Subcutaneous abdominal adipose tissue (tissue), 5 donors: ENCODE results near the gene CYP24A1.

Experiments
- H3K27ac ChIP-seq: one replicate; pipeline ENCODE4 v1.7.0; 2013; ENCODE audit warnings: low read depth, mild to moderate bottlenecking, inconsistent platforms, low read length, moderate library complexity
- H3K27me3 ChIP-seq, 5 donors: one replicate each; pipeline ENCODE4 v1.7.0; 2013; ENCODE audit warnings: low read length in 5 of 5, inconsistent platforms in 1 of 5; ENCODE audit not compliant: control insufficient read depth in 5 of 5, insufficient read depth in 4 of 5
- H3K36me3 ChIP-seq, 5 donors: one replicate each; pipeline ENCODE4 v1.7.0; 2013; ENCODE audit warnings: low read length in 5 of 5; ENCODE audit not compliant: control insufficient read depth in 5 of 5, insufficient read depth in 5 of 5
- H3K4me1 ChIP-seq, 5 donors: one replicate each; pipeline ENCODE4 v1.7.0; 2013; ENCODE audit warnings: low read length in 5 of 5, mild to moderate bottlenecking in 3 of 5, moderate library complexity in 1 of 5; ENCODE audit not compliant: control insufficient read depth in 5 of 5, insufficient read depth in 5 of 5
- H3K4me3 ChIP-seq, 5 donors: one replicate each; pipeline ENCODE4 v1.7.0; 2013; ENCODE audit warnings: low read length in 5 of 5, low read depth in 1 of 5
- H3K9ac ChIP-seq, 5 donors: one replicate each; pipeline ENCODE4 v1.7.0; 2013; ENCODE audit warnings: low read length in 5 of 5, mild to moderate bottlenecking in 4 of 5, moderate library complexity in 3 of 5
- H3K9me3 ChIP-seq, 5 donors: one replicate each; pipeline ENCODE4 v1.7.0; 2013; ENCODE audit warnings: low read length in 5 of 5; ENCODE audit not compliant: control insufficient read depth in 5 of 5
- donor health status: healthy.
- donor health status: healthy.
- donor health status: healthy.
- donor health status: healthy.
- donor health status: healthy.

CYP24A1 gene

GRCh38 chr20:54214566-54214965 is 40.8 kb upstream of the CYP24A1 start:
- no peak overlapping the region for H3K27ac ChIP-seq
- peaks cover 0 to 17% (median 10%) of the 10 kb centered on the region in 5 donors for H3K4me1 ChIP-seq
- no peaks in the 10 kb centered on the region for H3K9me3 ChIP-seq
- no peak overlapping the region for H3K9ac ChIP-seq
- no peaks in the 10 kb centered on the region for H3K27me3 ChIP-seq
- H3K36me3 ChIP-seq: peaks cover 5 to 24% (median 14%) of the 10 kb centered on the region in 5 donors
- H3K4me3 ChIP-seq: no peak overlapping the region

- no peak overlapping the region for H3K27ac ChIP-seq
- H3K9ac ChIP-seq: no peak overlapping the region
- H3K27me3 ChIP-seq: no peaks in the 10 kb centered on the region
- H3K36me3 ChIP-seq: peaks cover 5 to 24% (median 14%) of the 10 kb centered on the region in 5 donors
- peaks cover 0 to 27% (median 23%) of the 10 kb centered on the region in 5 donors for H3K4me1 ChIP-seq
- H3K9me3 ChIP-seq: no peaks in the 10 kb centered on the region
- no peak overlapping the region for H3K4me3 ChIP-seq
Measured at GRCh38 chr20:54212871-54213270, 39.1 kb upstream of the CYP24A1 start.

DNA sequence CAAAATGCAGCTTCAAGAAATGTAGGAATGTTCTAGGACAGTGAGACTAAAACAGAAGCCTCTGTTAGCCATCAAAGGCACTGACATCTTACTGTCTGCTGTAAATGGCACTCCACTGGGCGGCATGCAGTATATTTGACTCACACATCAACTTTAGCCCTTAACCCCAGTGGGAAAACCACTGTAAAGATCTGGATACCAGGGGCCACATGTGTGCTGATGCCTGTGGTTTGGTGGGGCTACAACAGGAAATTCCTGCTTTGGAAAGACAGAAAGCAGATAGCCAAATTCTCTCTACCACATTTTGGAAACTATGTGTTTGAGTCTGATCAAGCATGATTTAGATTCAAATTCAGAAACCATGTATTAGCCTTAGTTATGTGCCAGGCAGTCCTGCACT is 38.4 kb upstream of the CYP24A1 start:
- no peak overlapping the region for H3K27ac ChIP-seq
- H3K36me3 ChIP-seq: peaks cover 5 to 21% (median 12%) of the 10 kb centered on the region in 5 donors
- no peak overlapping the region for H3K4me3 ChIP-seq
- H3K9ac ChIP-seq: no peak overlapping the region
- H3K9me3 ChIP-seq: no peaks in the 10 kb centered on the region
- peaks cover 0 to 27% (median 26%) of the 10 kb centered on the region in 5 donors for H3K4me1 ChIP-seq
- H3K27me3 ChIP-seq: no peaks in the 10 kb centered on the region

- Histone ChIP-seq H3K27ac (peak overlapping the region; percentile 98), H3K27me3 (no peaks in the 10 kb centered on the region), H3K9me3 (no peaks in the 10 kb centered on the region), H3K4me1 (peaks cover 0 to 27% (median 26%) of the 10 kb centered on the region in 5 donors), H3K36me3 (peaks cover 0 to 4% (median 0%) of the 10 kb centered on the region in 5 donors), H3K9ac (peak overlapping the region; percentile 3 to 99 (median 99)), H3K4me3 (peak overlapping the region; percentile 87 to 98 (median 98))
Measured at GRCh38 chr20:54209216-54209813, 35.5 kb upstream of the CYP24A1 start.

DNA sequence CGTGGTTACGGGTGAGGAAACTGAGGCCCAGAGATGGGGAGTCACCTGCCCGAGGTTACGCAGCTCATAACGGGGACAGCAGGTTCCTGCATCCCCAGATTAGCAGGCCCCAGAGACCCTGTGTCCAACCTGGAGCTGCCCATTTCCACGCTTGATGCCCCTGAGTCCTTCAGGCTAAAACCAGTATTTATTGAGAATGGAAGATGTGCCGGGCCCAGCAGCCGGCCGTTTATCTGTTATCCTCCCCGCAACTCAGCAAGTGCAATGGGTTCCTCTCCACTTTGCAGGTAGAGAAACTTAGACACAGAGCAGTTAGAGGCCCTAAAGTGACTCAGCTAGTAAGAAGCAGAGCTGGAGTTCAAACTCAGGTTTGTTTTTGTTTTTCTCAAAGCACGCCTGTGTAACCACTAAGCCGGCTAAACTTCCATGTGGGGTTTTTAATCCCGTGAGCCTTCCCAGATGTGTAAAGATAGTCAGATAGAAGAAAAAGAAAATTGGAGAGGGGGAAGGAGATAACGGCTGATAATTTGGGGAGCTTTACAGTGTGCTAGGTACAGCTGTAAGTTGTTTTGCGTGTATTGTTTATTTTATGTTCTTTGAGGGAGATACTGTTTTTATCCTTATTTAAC is 34.9 kb upstream of the CYP24A1 start:
- Histone ChIP-seq H3K27me3 (no peaks in the 10 kb centered on the region), H3K9me3 (no peaks in the 10 kb centered on the region), H3K36me3 (peaks cover 0 to 4% (median 0%) of the 10 kb centered on the region in 5 donors), H3K27ac (peak overlapping the region; percentile 98), H3K4me3 (peak overlapping the region; percentile 87 to 98 (median 98)), H3K9ac (peak overlapping the region; percentile 71 to 99 (median 99)), H3K4me1 (peaks cover 0 to 27% (median 24%) of the 10 kb centered on the region in 5 donors)

DNA sequence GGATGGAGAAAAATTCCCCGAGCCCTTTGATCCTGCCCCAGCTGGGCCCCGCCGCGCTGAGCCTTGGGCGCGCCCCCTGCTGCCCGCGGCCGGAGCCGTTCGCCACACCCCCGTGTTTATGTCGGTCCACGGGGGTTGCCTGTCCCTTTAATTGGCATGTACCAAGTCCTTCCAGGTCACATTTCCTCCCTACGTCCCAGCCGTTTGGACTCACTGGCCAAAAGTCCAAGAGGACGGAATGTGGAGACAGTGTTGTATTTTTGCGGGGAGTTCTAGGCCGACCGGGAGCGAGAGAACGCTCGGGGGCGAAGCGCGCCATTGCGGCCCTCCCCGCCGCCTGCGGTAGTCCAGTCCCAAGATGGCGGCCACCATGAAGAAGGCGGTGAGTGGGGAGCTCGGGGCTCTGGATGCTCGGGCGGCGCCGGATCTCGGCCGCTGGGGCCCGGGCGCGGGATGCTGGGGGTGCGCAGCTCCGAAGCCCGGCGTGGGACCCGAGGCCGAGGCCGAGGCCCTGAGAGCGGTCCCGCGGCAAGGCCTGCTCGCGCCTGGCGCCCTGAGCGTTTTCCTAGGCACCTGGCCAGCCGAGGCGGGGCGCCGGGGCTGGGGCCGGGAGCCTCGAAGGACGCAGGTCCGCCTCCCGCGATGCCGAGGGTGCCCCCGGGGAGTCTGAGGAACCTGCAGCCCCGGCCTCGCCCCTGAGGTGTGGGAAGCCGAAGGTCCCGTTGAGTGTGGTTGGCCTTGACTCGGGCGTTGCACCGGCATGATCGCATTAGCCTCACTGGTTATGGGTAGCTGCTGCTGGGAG is 34.2 kb upstream of the CYP24A1 start, which contains the start of gene PFDN4:
Gene PFDN4 (plus strand): TSS at position 345 of the 805 bp plus-strand sequence. CDS start 14 bp downstream, at position 359.
- H3K4me3 ChIP-seq: peak within 1 kb of the TSS; percentile 87 to 98 (median 98)
- peaks cover 0 to 27% (median 24%) of the 10 kb centered on the region in 5 donors for H3K4me1 ChIP-seq
- H3K9me3 ChIP-seq: no peaks in the 10 kb centered on the region
- peak within 1 kb of the TSS; percentile 98 for H3K27ac ChIP-seq
- no peaks in the 10 kb centered on the region for H3K27me3 ChIP-seq
- peak within 1 kb of the TSS; percentile 93 to 99 (median 99) for H3K9ac ChIP-seq
- peaks cover 0 to 4% (median 0%) of the 10 kb centered on the region in 5 donors for H3K36me3 ChIP-seq

GRCh38 chr20:54207053-54207742 is 33.4 kb upstream of the CYP24A1 start:
- Histone ChIP-seq H3K27ac (peak overlapping the region; percentile 98), H3K27me3 (no peaks in the 10 kb centered on the region), H3K9ac (peak overlapping the region in 3 of 5 donors; percentile 97 to 99 (median 99)), H3K36me3 (peaks cover 0 to 4% (median 0%) of the 10 kb centered on the region in 5 donors), H3K9me3 (no peaks in the 10 kb centered on the region), H3K4me3 (peak overlapping the region in 4 of 5 donors; percentile 87 to 98 (median 94)), H3K4me1 (peaks cover 0 to 27% (median 24%) of the 10 kb centered on the region in 5 donors)

DNA sequence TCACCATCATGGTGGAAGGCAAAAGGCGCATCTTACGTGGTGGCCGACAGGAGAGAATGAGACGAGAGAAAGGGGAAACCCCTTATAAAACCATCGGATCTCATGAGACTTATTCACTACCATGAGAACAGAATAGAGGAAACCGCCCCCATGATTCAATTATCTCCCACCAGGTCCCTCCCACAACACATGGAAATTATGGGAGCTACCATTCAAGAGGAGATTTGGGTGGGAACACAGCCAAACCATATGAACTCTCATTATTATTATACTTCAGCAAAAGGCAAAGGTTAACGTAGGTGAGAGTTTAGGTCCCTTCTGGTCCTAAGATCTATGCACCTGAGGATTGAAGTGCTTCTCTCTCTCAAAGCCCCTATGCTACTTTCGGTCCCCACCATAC is 31.7 kb upstream of the CYP24A1 start:
- H3K9me3 ChIP-seq: no peaks in the 10 kb centered on the region
- peaks cover 0 to 27% (median 23%) of the 10 kb centered on the region in 5 donors for H3K4me1 ChIP-seq
- peaks cover 0 to 4% (median 0%) of the 10 kb centered on the region in 5 donors for H3K36me3 ChIP-seq

DNA sequence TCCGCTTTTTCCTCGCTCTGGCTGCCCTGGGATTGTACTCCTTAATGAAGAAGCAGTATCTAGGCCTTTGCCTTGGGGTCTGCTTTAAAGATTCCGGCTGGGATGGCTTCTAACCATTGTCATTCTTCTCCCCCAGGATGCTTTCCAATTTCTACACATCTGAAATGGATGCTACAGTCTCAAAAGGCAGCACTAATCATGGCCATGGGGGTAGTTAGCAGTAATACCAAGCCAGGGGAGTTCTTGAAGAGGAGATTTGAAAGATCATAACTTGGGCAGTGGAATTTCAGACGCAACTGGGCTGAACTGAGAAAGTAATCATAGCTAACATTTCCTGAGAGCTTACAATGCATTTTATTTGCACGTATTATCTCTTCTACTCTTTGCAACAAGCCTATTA is 30.7 kb upstream of the CYP24A1 start:
- Histone ChIP-seq H3K4me3 (no peak overlapping the region), H3K9ac (no peak overlapping the region), H3K27me3 (no peaks in the 10 kb centered on the region), H3K9me3 (no peaks in the 10 kb centered on the region), H3K36me3 (no peaks in the 10 kb centered on the region), H3K4me1 (peaks cover 0 to 18% (median 14%) of the 10 kb centered on the region in 5 donors), H3K27ac (no peak overlapping the region)

More for the DNA sequence above, 31.7 kb upstream of the CYP24A1 start:
- Histone ChIP-seq H3K9ac (no peak overlapping the region), H3K27me3 (no peaks in the 10 kb centered on the region), H3K27ac (no peak overlapping the region), H3K4me3 (no peak overlapping the region)
